Osteocyte (in vitro differentiated cells): Measurements from ENCODE around the gene CYSLTR2. TPM values are rescaled to one million over a fixed set of nuclear protein-coding genes. Genes with fewer than 3 reads are reported as not detected.
"Not testable (repeated sequence)": the region's sequence is repeated elsewhere in the genome, so short reads cannot be mapped to it uniquely, and the experiment has no call there.

Experiments used
- DNase-seq: peaks from one replicate; pipeline ENCODE4 v3.0.0; 2021; ENCODE audit warnings: mixed read lengths; ENCODE audit not compliant: unreplicated experiment; ENCODE audit errors: extremely low spot score
- H3K27ac Mint-ChIP-seq: one replicate; pipeline ENCODE4 v1.8.0; 2021; ENCODE audit warnings: mild to moderate bottlenecking, mixed read lengths; ENCODE audit not compliant: unreplicated experiment
- H3K27me3 Mint-ChIP-seq: one replicate; pipeline ENCODE4 v1.8.0; 2021; ENCODE audit warnings: mixed read lengths; ENCODE audit not compliant: unreplicated experiment
- H3K36me3 Mint-ChIP-seq: one replicate; pipeline ENCODE4 v1.8.0; 2021; ENCODE audit warnings: mixed read lengths; ENCODE audit not compliant: unreplicated experiment
- H3K4me1 Mint-ChIP-seq: one replicate; pipeline ENCODE4 v1.8.0; 2021; ENCODE audit warnings: mixed read lengths; ENCODE audit not compliant: unreplicated experiment
- H3K4me3 Mint-ChIP-seq: one replicate; pipeline ENCODE4 v1.8.0; 2021; ENCODE audit warnings: mild to moderate bottlenecking, moderate library complexity, mixed read lengths; ENCODE audit not compliant: unreplicated experiment
- H3K9me3 Mint-ChIP-seq: one replicate; pipeline ENCODE4 v1.8.0; 2021; ENCODE audit warnings: mixed read lengths; ENCODE audit not compliant: unreplicated experiment
- CTCF ChIP-seq: fragments of 200-600 bp; sonication (generic); IDR thresholded peaks from 2 replicates; pipeline ENCODE4 v1.5.0; 2021; ENCODE audit warnings: antibody characterized with exemption, mild to moderate bottlenecking, moderate library complexity
- total RNA-seq: library from RNA; stranded (reverse); gene quantifications from 2 replicates; pipeline ENCODE4 v1.2.1, GENCODE V29; 2021

CYSLTR2 gene
- total RNA-seq, 1 donor from 2014 or later: not detected

- H3K9me3 Mint-ChIP-seq: peaks cover 4% of the 10 kb centered on the region
- H3K27me3 Mint-ChIP-seq: peaks cover 37% of the 10 kb centered on the region
- H3K4me1 Mint-ChIP-seq: no peaks in the 10 kb centered on the region
- no peak overlapping the region for H3K4me3 Mint-ChIP-seq
- no peak for TF ChIP-seq CTCF
- H3K27ac Mint-ChIP-seq: no peak overlapping the region
- no peaks in the 10 kb centered on the region for H3K36me3 Mint-ChIP-seq
- no peak for DNase-seq
Observed at GRCh38 chr13:48693998-48694397, 40.3 kb downstream of the CYSLTR2 start.

DNA sequence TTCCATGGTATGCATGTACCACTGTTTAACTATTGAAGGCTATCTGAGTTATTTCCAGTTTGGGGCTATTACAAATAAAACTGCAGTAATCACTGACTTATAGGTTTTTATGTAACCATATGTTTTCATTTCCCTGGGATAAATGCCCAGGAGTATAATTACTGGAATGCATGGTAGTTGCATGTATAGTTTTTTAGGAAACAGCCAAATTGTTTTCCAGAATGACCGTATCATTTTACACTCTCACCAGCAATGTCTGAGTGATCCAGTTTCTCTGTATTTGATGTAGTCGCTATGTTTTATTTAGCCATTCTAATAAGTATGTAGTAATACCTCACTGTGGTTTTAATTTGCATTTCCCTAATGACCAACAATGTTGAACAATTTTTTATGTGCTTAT is 42.0 kb downstream of the CYSLTR2 start:
- no peaks in the 10 kb centered on the region for H3K9me3 Mint-ChIP-seq
- no peak overlapping the region for H3K27ac Mint-ChIP-seq
- no peak for DNase-seq
- no peaks in the 10 kb centered on the region for H3K36me3 Mint-ChIP-seq
- no peaks in the 10 kb centered on the region for H3K4me1 Mint-ChIP-seq
- no peak overlapping the region for H3K4me3 Mint-ChIP-seq
- TF ChIP-seq CTCF: no peak
- H3K27me3 Mint-ChIP-seq: peaks cover 53% of the 10 kb centered on the region

DNA sequence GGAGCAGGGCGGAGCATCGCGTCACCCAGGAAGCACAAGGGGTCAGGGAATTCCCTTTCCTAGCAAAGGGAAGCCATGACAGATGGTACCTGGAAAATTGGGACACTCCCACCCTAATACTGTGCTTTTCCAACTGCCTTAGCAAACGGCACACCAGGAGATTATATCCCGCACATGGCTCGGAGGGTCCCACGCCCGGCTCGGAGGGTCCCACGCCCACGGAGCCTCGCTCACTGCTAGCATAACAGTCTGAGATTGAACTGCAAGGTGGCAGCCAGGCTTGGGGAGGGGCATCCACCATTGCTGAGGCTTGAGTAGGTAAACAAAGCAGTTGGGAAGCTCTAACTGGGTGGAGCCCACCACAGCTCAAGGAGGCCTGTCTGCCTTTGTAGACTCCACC is 42.9 kb downstream of the CYSLTR2 start:
- H3K27ac Mint-ChIP-seq, H3K36me3 Mint-ChIP-seq, H3K4me1 Mint-ChIP-seq, DNase-seq, H3K9me3 Mint-ChIP-seq, H3K4me3 Mint-ChIP-seq: not testable (repeated sequence)
- H3K27me3 Mint-ChIP-seq: peaks cover 51% of the 10 kb centered on the region

- H3K27ac Mint-ChIP-seq: no peak overlapping the region
- H3K36me3 Mint-ChIP-seq: no peaks in the 10 kb centered on the region
- TF ChIP-seq CTCF: no peak
- H3K9me3 Mint-ChIP-seq: peaks cover 18% of the 10 kb centered on the region
- no peak for DNase-seq
- no peaks in the 10 kb centered on the region for H3K4me1 Mint-ChIP-seq
- no peak overlapping the region for H3K4me3 Mint-ChIP-seq
- H3K27me3 Mint-ChIP-seq: peaks cover 21% of the 10 kb centered on the region
Observed at GRCh38 chr13:48707405-48707804, 53.7 kb downstream of the CYSLTR2 start.

- Mint-ChIP-seq H3K27me3 (peaks cover 14% of the 10 kb centered on the region), H3K4me3 (no peak overlapping the region), H3K36me3 (no peaks in the 10 kb centered on the region), H3K4me1 (no peaks in the 10 kb centered on the region), H3K27ac (no peak overlapping the region), H3K9me3 (peaks cover 20% of the 10 kb centered on the region)
- no peak for TF ChIP-seq CTCF
- DNase-seq: no peak
Observed at GRCh38 chr13:48708764-48709163, 55.0 kb downstream of the CYSLTR2 start.

DNA sequence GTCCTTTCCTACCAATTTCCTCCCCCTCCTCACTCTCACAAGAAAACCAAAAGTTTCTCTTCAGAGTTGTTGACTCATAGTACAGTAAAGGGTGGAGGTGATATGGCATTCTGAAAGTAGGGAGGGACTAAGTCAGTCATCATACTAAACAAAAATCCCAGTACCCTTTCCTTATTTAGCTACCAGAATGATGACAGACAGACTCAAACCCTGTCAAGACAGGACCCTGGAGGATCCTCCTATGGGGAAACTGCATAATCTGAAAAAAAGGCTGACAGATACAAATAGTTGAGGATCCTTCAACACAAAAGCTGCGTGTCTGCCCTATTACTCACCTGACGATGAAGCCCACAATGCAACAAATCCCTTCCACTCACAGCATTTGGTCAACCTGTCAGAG is 55.5 kb downstream of the CYSLTR2 start:
- H3K4me3 Mint-ChIP-seq: no peak overlapping the region
- TF ChIP-seq CTCF: no peak
- H3K27me3 Mint-ChIP-seq: peaks cover 14% of the 10 kb centered on the region
- H3K4me1 Mint-ChIP-seq: no peaks in the 10 kb centered on the region
- no peak overlapping the region for H3K27ac Mint-ChIP-seq
- peaks cover 23% of the 10 kb centered on the region for H3K9me3 Mint-ChIP-seq
- no peak for DNase-seq
- no peaks in the 10 kb centered on the region for H3K36me3 Mint-ChIP-seq
